Kidney (tissue), 14 donors: Measurements from ENCODE around the gene ITGA8. TPM values are rescaled to one million over a fixed set of nuclear protein-coding genes. Genes with fewer than 3 reads are reported as not detected.

Experiments used
- DNase-seq, 5 donors: peaks; one replicate each; pipeline ENCODE4 v3.0.0-alpha.2; 2013 to 2020
- FAIRE-seq: peaks from 2 replicates; lab custom pipeline; 2012; peaks lifted over from hg19 to GRCh38; lab: Jason Lieb, UNC
- H3K27ac ChIP-seq, 2 donors: one replicate each; pipeline ENCODE4 v1.7.0; 2013; ENCODE audit warnings: low read depth in 2 of 2, low read length in 2 of 2, inconsistent platforms in 1 of 2
- H3K27me3 ChIP-seq: one replicate; pipeline ENCODE4 v1.7.1; 2013; ENCODE audit warnings: low read length, inconsistent platforms; ENCODE audit not compliant: control insufficient read depth, insufficient read depth
- H3K36me3 ChIP-seq, 3 donors: one replicate each; pipeline versions ENCODE4 v1.7.0 to v1.7.1; 2013; ENCODE audit warnings: low read length in 3 of 3, control low read depth in 1 of 3, inconsistent platforms in 1 of 3; ENCODE audit not compliant: insufficient read depth in 3 of 3, control insufficient read depth in 2 of 3
- H3K4me1 ChIP-seq, 3 donors: one replicate each; pipeline versions ENCODE4 v1.7.0 to v1.7.1; 2013; ENCODE audit warnings: low read length in 3 of 3, inconsistent platforms in 1 of 3, low read depth in 1 of 3; ENCODE audit not compliant: control insufficient read depth in 2 of 3, insufficient read depth in 2 of 3
- H3K4me3 ChIP-seq, 3 donors: one replicate each; pipeline versions ENCODE4 v1.7.0 to v1.8.1; 2013; ENCODE audit warnings: low read length in 3 of 3, control low read depth in 1 of 3, inconsistent platforms in 1 of 3
- H3K9ac ChIP-seq, 3 donors: one replicate each; pipeline versions ENCODE4 v1.7.0 to v1.7.1; 2013; ENCODE audit warnings: low read length in 3 of 3, control low read depth in 1 of 3, inconsistent platforms in 1 of 3
- H3K9me3 ChIP-seq, 3 donors: one replicate each; pipeline versions ENCODE4 v1.7.0 to v1.7.1; 2013; ENCODE audit warnings: low read length in 3 of 3, control low read depth in 1 of 3, inconsistent platforms in 1 of 3; ENCODE audit not compliant: control insufficient read depth in 2 of 3, insufficient read depth in 1 of 3
- CTCF ChIP-seq: IDR thresholded peaks from 3 replicates; pipeline ENCODE4 v1.5.1; 2012; ENCODE audit warnings: mild to moderate bottlenecking, moderate library complexity, borderline replicate concordance; ENCODE audit not compliant: insufficient read depth; ENCODE audit errors: extremely low read depth
- intact Hi-C: fragments of 100-400 bp; cut with DNase I; formaldehyde crosslinking; loops from one replicate; pipeline ENCODE4 v1.11.1; 2022
- polyA plus RNA-seq: library from polyadenylated mRNA; stranded (reverse); fragments of 350-450 nt; fragmentation: Illumina TruSeq; extraction: RNeasy Lipid Tissue Mini Kit (QIAGEN cat#74804); gene quantifications from one replicate; pipeline ENCODE4 v1.2.3, GENCODE V29; 2014; ENCODE audit warnings: low read depth, low replicate concordance; ENCODE audit not compliant: insufficient read depth
- total RNA-seq: library from RNA; stranded (reverse); fragmentation: NEBNext Ultra II Directional; extraction: Animal tissue kit (Norgen Biotek cat#: 25700); gene quantifications from one replicate; pipeline ENCODE4 v1.2.1, GENCODE V29; 2021
- donor health status: control.
- donor health status: control.
- donor health status: control.
- donor health status: control.
- donor health status: control.
- donor health status: DM: yes; HTN: yes; CAD: no.
- donor health status: Normal renal cell carcinoma (clear cell type).

ITGA8 gene
- total and polyA plus RNA-seq, 2 donors from 2014 or later, result 10.8 to 22.1 TPM

- TF ChIP-seq CTCF, result no peak
- DNase-seq (no peak), FAIRE-seq (no peak)
- no peaks in the 10 kb centered on the region for H3K27me3 ChIP-seq
- H3K36me3 ChIP-seq, result no peaks in the 10 kb centered on the region
- no peak overlapping the region for H3K9ac ChIP-seq
- H3K4me1 ChIP-seq, result no peaks in the 10 kb centered on the region
- intact Hi-C loops, result no loop called here
- no peaks in the 10 kb centered on the region for H3K9me3 ChIP-seq
- no peak overlapping the region for H3K27ac ChIP-seq
- no peak overlapping the region for H3K4me3 ChIP-seq
Measured at GRCh38 chr10:15485027-15485426, 234.7 kb downstream of the ITGA8 start.

GRCh38 chr10:15484128-15484527, 235.6 kb downstream of the ITGA8 start:
- FAIRE-seq, result no peak
- TF ChIP-seq CTCF, result no peak
- H3K27me3 ChIP-seq, result no peaks in the 10 kb centered on the region
- no peak overlapping the region for H3K27ac ChIP-seq
- no peaks in the 10 kb centered on the region for H3K4me1 ChIP-seq
- H3K4me3 ChIP-seq, result no peak overlapping the region
- H3K9ac ChIP-seq, result no peak overlapping the region
- no peaks in the 10 kb centered on the region for H3K36me3 ChIP-seq
- intact Hi-C loops, result no loop called here
- DNase-seq, result no peak
- no peaks in the 10 kb centered on the region for H3K9me3 ChIP-seq

GRCh38 chr10:15483215-15484075, 236.3 kb downstream of the ITGA8 start:
- H3K36me3 ChIP-seq, result no peaks in the 10 kb centered on the region
- H3K9me3 ChIP-seq, result no peaks in the 10 kb centered on the region
- no peak for FAIRE-seq
- intact Hi-C loops, result no loop called here
- H3K4me1 ChIP-seq, result no peaks in the 10 kb centered on the region
- no peak overlapping the region for H3K4me3 ChIP-seq
- no peak overlapping the region for H3K27ac ChIP-seq
- peak in 4 of 5 donors; percentile 42 to 66 (median 43) for DNase-seq
- TF ChIP-seq CTCF, result no peak
- H3K27me3 ChIP-seq, result no peaks in the 10 kb centered on the region
- no peak overlapping the region for H3K9ac ChIP-seq

GRCh38 chr10:15482156-15482555, 237.6 kb downstream of the ITGA8 start:
- Histone ChIP-seq H3K27ac (no peak overlapping the region), H3K4me3 (no peak overlapping the region), H3K9ac (no peak overlapping the region), H3K9me3 (no peaks in the 10 kb centered on the region), H3K36me3 (no peaks in the 10 kb centered on the region), H3K27me3 (no peaks in the 10 kb centered on the region), H3K4me1 (no peaks in the 10 kb centered on the region)
- intact Hi-C loops, result no loop called here
- no peak for FAIRE-seq
- TF ChIP-seq CTCF, result no peak
- no peak for DNase-seq
